ENCODE measurements around the gene MYOZ1. TPM values are rescaled to one million over a fixed set of nuclear protein-coding genes. Genes with fewer than 3 reads are reported as not detected.
"Not testable (repeated sequence)": the region's sequence is repeated elsewhere in the genome, so short reads cannot be mapped to it uniquely, and the experiment has no call there.

MYOZ1 gene
- total and polyA plus RNA-seq, 4 donors: 1.3 to 4.2 (median 1.9) TPM

GRCh38 chr10:73634421-73634820 lies 6.9 kb downstream of the MYOZ1 start:
- Histone ChIP-seq H3K27me3 (ENCODE audit: control insufficient read depth, insufficient read depth, low read length) (no peaks in the 10 kb centered on the region), H3K4me1 (ENCODE audit: control insufficient read depth, insufficient read depth, low read length) (no peaks in the 10 kb centered on the region), H3K4me3 (ENCODE audit: low read depth, low read length) (no peak overlapping the region), H3K9me3 (ENCODE audit: control insufficient read depth, insufficient read depth, low read length) (no peaks in the 10 kb centered on the region), H3K27ac (ENCODE audit: low read depth, low read length) (no peak overlapping the region), H3K36me3 (ENCODE audit: control insufficient read depth, insufficient read depth, low read length) (no peaks in the 10 kb centered on the region)
- no peak for DNase-seq (ENCODE audit: low read depth in 4 of 6, low spot score in 6 of 6)
- 63% methylated on average over 5 of the region's 5 CpGs for WGBS (ENCODE audit: insufficient coverage)

DNA sequence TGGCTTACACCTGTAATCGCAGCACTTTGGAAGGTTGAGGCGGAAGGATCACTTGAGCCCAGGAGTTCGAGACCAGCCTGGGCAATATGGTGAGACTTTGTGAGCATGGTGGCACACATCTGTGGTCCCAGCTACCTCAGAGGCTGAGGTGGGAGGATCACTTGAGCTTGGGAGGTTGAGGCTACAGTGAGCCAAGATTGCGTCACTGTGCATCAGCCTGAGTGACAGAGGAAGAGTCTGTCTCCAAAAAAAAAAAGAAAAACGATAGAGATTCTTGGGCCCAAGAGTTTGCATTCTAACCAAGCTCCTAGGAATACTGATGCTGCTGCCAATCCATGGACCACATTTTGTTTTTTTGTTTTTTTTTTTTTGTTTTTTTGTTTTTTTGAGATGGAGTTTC lies 12.1 kb downstream of the MYOZ1 start:
- Histone ChIP-seq H3K27me3 (ENCODE audit: control insufficient read depth, insufficient read depth, low read length) (no peaks in the 10 kb centered on the region), H3K36me3 (ENCODE audit: control insufficient read depth, insufficient read depth, low read length) (no peaks in the 10 kb centered on the region), H3K9me3 (ENCODE audit: control insufficient read depth, insufficient read depth, low read length) (no peaks in the 10 kb centered on the region), H3K27ac (ENCODE audit: low read depth, low read length) (no peak overlapping the region), H3K4me1 (ENCODE audit: control insufficient read depth, insufficient read depth, low read length) (peaks cover 9% of the 10 kb centered on the region), H3K4me3 (ENCODE audit: low read depth, low read length) (no peak overlapping the region)
- DNase-seq (ENCODE audit: low read depth in 4 of 6, low spot score in 6 of 6): no peak
- WGBS (ENCODE audit: insufficient coverage): 89% methylated on average over 5 of the region's 5 CpGs

DNA sequence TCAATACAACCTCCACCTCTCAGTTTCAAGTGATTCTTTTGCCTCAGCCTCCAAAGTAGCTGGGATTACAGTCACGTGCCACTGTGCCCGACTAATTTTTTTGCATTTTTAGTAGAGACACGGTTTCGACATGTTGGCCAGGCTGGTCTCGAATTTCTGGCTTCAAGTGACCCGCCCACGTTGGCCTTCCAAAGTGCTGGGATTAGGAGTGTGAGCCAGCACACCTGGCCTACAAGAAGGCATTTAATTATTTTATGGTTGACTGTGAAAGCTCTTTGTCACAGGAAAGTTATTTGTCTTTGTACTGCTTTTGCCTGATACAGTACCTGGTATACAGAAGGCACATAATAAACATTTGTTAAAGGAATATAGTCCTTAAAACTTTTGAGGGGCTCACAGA lies 12.9 kb downstream of the MYOZ1 start:
- Histone ChIP-seq H3K27me3 (ENCODE audit: control insufficient read depth, insufficient read depth, low read length) (no peaks in the 10 kb centered on the region), H3K4me1 (ENCODE audit: control insufficient read depth, insufficient read depth, low read length) (peaks cover 10% of the 10 kb centered on the region), H3K27ac (ENCODE audit: low read depth, low read length) (no peak overlapping the region), H3K9me3 (ENCODE audit: control insufficient read depth, insufficient read depth, low read length) (no peaks in the 10 kb centered on the region), H3K4me3 (ENCODE audit: low read depth, low read length) (no peak overlapping the region), H3K36me3 (ENCODE audit: control insufficient read depth, insufficient read depth, low read length) (no peaks in the 10 kb centered on the region)
- no peak for DNase-seq (ENCODE audit: low read depth in 4 of 6, low spot score in 6 of 6)
- 90% methylated on average over 7 of the region's 7 CpGs for WGBS (ENCODE audit: insufficient coverage)

- H3K4me1 ChIP-seq (ENCODE audit: control insufficient read depth, insufficient read depth, low read length): peaks cover 10% of the 10 kb centered on the region
- H3K36me3 ChIP-seq (ENCODE audit: control insufficient read depth, insufficient read depth, low read length): peaks cover 4% of the 10 kb centered on the region
- no peaks in the 10 kb centered on the region for H3K27me3 ChIP-seq (ENCODE audit: control insufficient read depth, insufficient read depth, low read length)
- DNase-seq (ENCODE audit: low read depth in 4 of 6, low spot score in 6 of 6): no peak
- no peak overlapping the region for H3K27ac ChIP-seq (ENCODE audit: low read depth, low read length)
- no peak overlapping the region for H3K4me3 ChIP-seq (ENCODE audit: low read depth, low read length)
- WGBS (ENCODE audit: insufficient coverage): no CpG with 5 or more reads among the region's 6 CpGs
- H3K9me3 ChIP-seq (ENCODE audit: control insufficient read depth, insufficient read depth, low read length): no peaks in the 10 kb centered on the region
These were observed 14.0 kb downstream of the MYOZ1 start for GRCh38 chr10:73627300-73627699.

DNA sequence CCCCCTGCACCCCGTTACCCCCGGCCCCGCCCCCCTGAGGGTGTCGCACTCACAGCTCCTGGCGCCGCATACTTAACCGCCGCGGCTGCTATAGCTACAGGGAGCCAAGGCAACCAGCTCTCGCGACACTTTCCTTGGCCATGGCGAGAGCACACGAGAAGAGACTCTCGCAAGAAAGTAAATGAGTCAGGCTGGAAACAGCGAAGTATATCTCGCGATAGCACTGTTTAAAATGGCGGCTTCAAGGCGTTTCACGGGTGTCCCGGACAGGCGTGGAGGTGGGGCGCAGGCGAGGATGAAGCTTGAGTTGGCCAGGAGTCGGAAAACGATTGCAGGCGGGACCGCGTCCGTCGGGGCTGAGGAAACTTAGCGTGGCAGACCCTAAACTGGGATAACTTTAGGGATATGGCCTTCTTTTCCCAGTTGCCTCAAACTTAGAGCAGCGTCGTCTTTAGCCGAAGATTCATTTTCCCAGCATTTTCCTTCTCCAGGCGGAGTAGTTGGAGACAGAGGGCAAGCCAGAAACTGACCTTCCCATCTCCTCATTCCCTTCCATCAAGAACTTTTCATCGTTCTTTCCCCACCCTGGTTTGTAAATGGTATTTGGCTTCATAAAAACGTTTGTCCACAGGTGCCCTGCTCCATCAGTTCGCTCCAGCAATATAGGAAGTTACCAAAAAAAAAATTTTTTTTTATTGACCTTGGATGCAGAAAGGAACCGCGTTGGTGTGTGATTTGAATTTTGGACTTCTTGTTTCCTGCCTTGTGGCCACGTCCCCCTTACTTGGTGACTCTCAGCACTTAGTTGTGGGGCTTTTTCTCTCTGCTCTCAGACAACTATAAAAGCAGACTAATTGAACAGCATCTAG lies 15.2 kb downstream of the MYOZ1 start:
- WGBS (ENCODE audit: insufficient coverage): 1% methylated on average over 29 of the region's 42 CpGs
- peaks cover 4% of the 10 kb centered on the region for H3K36me3 ChIP-seq (ENCODE audit: control insufficient read depth, insufficient read depth, low read length)
- H3K27ac ChIP-seq (ENCODE audit: low read depth, low read length): peak overlapping the region; percentile 96
- no peaks in the 10 kb centered on the region for H3K9me3 ChIP-seq (ENCODE audit: control insufficient read depth, insufficient read depth, low read length)
- DNase-seq (ENCODE audit: low read depth in 4 of 6, low spot score in 6 of 6): peak; percentile 96 to 99 (median 98)
- no peaks in the 10 kb centered on the region for H3K27me3 ChIP-seq (ENCODE audit: control insufficient read depth, insufficient read depth, low read length)
- peaks cover 10% of the 10 kb centered on the region for H3K4me1 ChIP-seq (ENCODE audit: control insufficient read depth, insufficient read depth, low read length)
- peak overlapping the region; percentile 67 for H3K4me3 ChIP-seq (ENCODE audit: low read depth, low read length)

GRCh38 chr10:73625004-73625883 lies 16.0 kb downstream of the MYOZ1 start:
- Histone ChIP-seq H3K36me3 (ENCODE audit: control insufficient read depth, insufficient read depth, low read length) (peaks cover 8% of the 10 kb centered on the region), H3K4me1 (ENCODE audit: control insufficient read depth, insufficient read depth, low read length) (peaks cover 10% of the 10 kb centered on the region), H3K27ac (ENCODE audit: low read depth, low read length) (peak overlapping the region; percentile 96), H3K27me3 (ENCODE audit: control insufficient read depth, insufficient read depth, low read length) (no peaks in the 10 kb centered on the region), H3K9me3 (ENCODE audit: control insufficient read depth, insufficient read depth, low read length) (no peaks in the 10 kb centered on the region), H3K4me3 (ENCODE audit: low read depth, low read length) (peak overlapping the region; percentile 67)
- under 1% methylated on average over 37 of the region's 46 CpGs for WGBS (ENCODE audit: insufficient coverage)
- peak in 5 of 6 donors; percentile 15 to 75 (median 54) for DNase-seq (ENCODE audit: low read depth in 4 of 6, low spot score in 6 of 6)

- 100% methylated on average over 1 of the region's 4 CpGs for WGBS (ENCODE audit: insufficient coverage)
- Histone ChIP-seq H3K4me3 (ENCODE audit: low read depth, low read length) (no peak overlapping the region), H3K9me3 (ENCODE audit: control insufficient read depth, insufficient read depth, low read length) (no peaks in the 10 kb centered on the region), H3K4me1 (ENCODE audit: control insufficient read depth, insufficient read depth, low read length) (peaks cover 10% of the 10 kb centered on the region), H3K27me3 (ENCODE audit: control insufficient read depth, insufficient read depth, low read length) (no peaks in the 10 kb centered on the region), H3K27ac (ENCODE audit: low read depth, low read length) (no peak overlapping the region), H3K36me3 (ENCODE audit: control insufficient read depth, insufficient read depth, low read length) (peaks cover 8% of the 10 kb centered on the region)
- DNase-seq (ENCODE audit: low read depth in 4 of 6, low spot score in 6 of 6): no peak
These were observed 18.2 kb downstream of the MYOZ1 start for GRCh38 chr10:73623056-73623455.

DNA sequence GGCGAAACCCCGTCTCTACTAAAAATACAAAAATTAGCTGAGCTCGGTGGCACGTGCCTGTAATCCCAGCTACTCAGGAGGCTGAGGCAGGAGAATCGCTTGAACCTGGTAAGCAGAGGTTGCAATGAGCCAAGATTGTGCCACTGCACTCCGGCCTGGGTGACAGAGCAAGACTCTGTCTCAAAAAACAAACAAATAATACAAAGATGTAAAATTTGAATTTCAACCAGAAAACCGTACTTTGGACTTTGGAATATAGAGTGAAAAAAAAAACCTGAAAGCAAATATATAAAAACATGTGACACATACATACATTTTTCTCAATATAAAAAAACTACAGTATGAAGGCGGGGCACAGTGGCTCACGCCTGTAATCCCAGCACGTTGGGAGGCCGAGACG lies 20.3 kb downstream of the MYOZ1 start:
- not testable (repeated sequence) for DNase-seq (ENCODE audit: low read depth in 4 of 6, low spot score in 6 of 6); H3K9me3 ChIP-seq (ENCODE audit: control insufficient read depth, insufficient read depth, low read length); H3K27ac ChIP-seq (ENCODE audit: low read depth, low read length); H3K4me3 ChIP-seq (ENCODE audit: low read depth, low read length); H3K4me1 ChIP-seq (ENCODE audit: control insufficient read depth, insufficient read depth, low read length); H3K27me3 ChIP-seq (ENCODE audit: control insufficient read depth, insufficient read depth, low read length)
- peaks cover 10% of the 10 kb centered on the region for H3K36me3 ChIP-seq (ENCODE audit: control insufficient read depth, insufficient read depth, low read length)
- WGBS (ENCODE audit: insufficient coverage): 100% methylated on average over 9 of the region's 12 CpGs

DNA sequence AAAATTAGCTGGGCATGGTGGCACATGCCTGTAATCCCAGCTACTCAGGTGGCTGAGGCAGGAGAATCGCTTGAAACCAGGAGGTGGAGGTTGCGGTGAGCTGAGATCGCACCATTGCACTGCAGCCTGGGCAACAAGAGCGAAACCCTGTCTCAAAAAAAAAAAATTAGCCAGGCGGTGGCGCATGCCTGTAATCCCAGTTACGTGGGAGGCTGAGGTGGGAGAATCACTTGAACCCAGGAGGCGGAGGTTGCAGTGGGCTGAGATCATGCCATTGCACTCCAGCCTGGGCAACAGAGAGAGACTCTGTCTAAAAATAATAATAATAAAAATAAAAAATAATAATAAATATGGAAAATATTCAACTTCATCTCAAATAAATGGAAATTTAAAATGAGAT lies 24.1 kb downstream of the MYOZ1 start:
- H3K27ac ChIP-seq (ENCODE audit: low read depth, low read length); H3K27me3 ChIP-seq (ENCODE audit: control insufficient read depth, insufficient read depth, low read length); H3K4me3 ChIP-seq (ENCODE audit: low read depth, low read length); DNase-seq (ENCODE audit: low read depth in 4 of 6, low spot score in 6 of 6); H3K9me3 ChIP-seq (ENCODE audit: control insufficient read depth, insufficient read depth, low read length); H3K4me1 ChIP-seq (ENCODE audit: control insufficient read depth, insufficient read depth, low read length): not testable (repeated sequence)
- 100% methylated on average over 3 of the region's 8 CpGs for WGBS (ENCODE audit: insufficient coverage)
- peaks cover 22% of the 10 kb centered on the region for H3K36me3 ChIP-seq (ENCODE audit: control insufficient read depth, insufficient read depth, low read length)
